Mucosa of descending colon (tissue), 3 donors: ENCODE measurements around the gene PTPRM. TPM values are rescaled to one million over a fixed set of nuclear protein-coding genes. Genes with fewer than 3 reads are reported as not detected.

Experiments used
- ATAC-seq: fragments of 200-7000 bp; cut with Tn5 transposase; one replicate; pipeline ENCODE4 v1.9.1; 2020; ENCODE audit warnings: mild to moderate bottlenecking, moderate library complexity
- DNase-seq, 3 donors: peaks; one replicate each; pipeline ENCODE4 v3.0.0-alpha.2; 2020
- H3K36me3 ChIP-seq: fragments of 200-600 bp; one replicate; pipeline ENCODE4 v1.8.0; 2021; ENCODE audit warnings: low read depth, mild to moderate bottlenecking
- H3K4me1 ChIP-seq: fragments of 200-600 bp; one replicate; pipeline ENCODE4 v1.8.0; 2021; ENCODE audit warnings: low read depth, mild to moderate bottlenecking
- H3K4me3 ChIP-seq: fragments of 200-600 bp; one replicate; pipeline ENCODE4 v1.8.0; 2021; ENCODE audit warnings: mild to moderate bottlenecking
- H3K9me3 ChIP-seq: fragments of 200-600 bp; one replicate; pipeline ENCODE4 v1.8.0; 2021; ENCODE audit warnings: mild to moderate bottlenecking
- CTCF ChIP-seq: fragments of 200-600 bp; IDR thresholded peaks from one replicate; pipeline ENCODE4 v1.8.0; 2022; ENCODE audit warnings: antibody characterized with exemption, mild to moderate bottlenecking
- intact Hi-C, 2 donors: fragments of 100-400 bp; cut with DNase I in 1 of 2; cut with micrococcal nuclease in 1 of 2; formaldehyde crosslinking; loops; one replicate each; pipeline versions ENCODE4 v1.11.0 to v1.11.1; 2022; cut with DNase I, micrococcal nuclease
- total RNA-seq, 3 donors: library from RNA; stranded (reverse); fragmentation: NEBNext Ultra II Directional in 2 of 3; extraction: Animal tissue kit (Norgen Biotek cat#: 25700) in 2 of 3; gene quantifications; one replicate each; pipeline versions ENCODE4 v1.2.1 to v1.2.4, GENCODE V29; 2021 to 2023
- donor health status: DM: no; HTN: no; CAD: no; lungs with moderate emphysema.
- donor health status: DM: no; HTN: no; CAD: no.
- donor health status: DM: no; HTN: yes; CAD: no.

Gene PTPRM
- total RNA-seq, 3 donors from 2014 or later = 15.3 to 41.1 (median 19.6) TPM

DNA sequence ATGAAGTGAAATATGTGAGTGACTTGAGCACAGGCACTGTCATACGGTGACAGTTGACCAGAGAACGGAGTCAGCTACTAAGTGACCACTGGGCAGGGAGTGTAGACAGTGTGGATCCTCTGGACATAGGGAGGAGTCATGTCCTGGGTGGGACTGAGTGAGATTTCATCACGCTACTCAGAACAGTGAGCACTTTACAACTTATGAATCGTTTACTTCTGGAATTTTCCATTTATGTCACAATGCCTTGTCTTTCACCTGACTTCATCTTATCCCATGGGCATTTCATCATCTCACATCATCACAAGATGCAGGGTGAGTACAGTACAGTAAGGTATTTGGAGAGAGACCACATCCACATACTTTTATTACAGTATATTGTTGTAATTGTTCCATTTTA, 29.0 kb downstream of the PTPRM start:
- no peaks in the 10 kb centered on the region for H3K9me3 ChIP-seq
- intact Hi-C loops = no loop called here
- no peak overlapping the region for H3K4me3 ChIP-seq
- no peaks in the 10 kb centered on the region for H3K36me3 ChIP-seq
- H3K4me1 ChIP-seq = no peaks in the 10 kb centered on the region
- no peak for ATAC-seq
- DNase-seq = no peak
- no peak for TF ChIP-seq CTCF

DNA sequence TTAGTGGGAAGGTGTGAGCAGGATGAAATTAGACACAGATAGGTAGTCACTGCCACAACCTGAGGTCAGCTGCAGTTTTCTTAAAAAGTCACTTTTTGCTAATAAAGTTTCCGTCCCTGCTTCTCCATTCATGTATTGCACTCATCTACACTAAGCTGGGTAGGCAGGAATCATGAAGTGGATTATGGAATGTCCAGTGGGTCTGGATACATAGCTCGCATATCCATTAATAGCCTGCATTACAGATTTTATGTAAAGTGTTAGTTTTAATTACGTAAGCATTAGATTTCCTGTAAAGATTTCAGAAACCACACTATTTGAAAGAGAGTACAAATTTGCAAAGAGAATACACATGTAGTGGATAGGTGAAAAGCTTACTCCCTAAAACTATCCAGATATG, 30.4 kb downstream of the PTPRM start:
- no peak for DNase-seq
- intact Hi-C loops = no loop called here
- no peak for TF ChIP-seq CTCF

GRCh38 chr18:7598167-7599047, 31.3 kb downstream of the PTPRM start:
- Histone ChIP-seq H3K9me3 (no peaks in the 10 kb centered on the region), H3K4me3 (no peak overlapping the region), H3K4me1 (no peaks in the 10 kb centered on the region), H3K36me3 (no peaks in the 10 kb centered on the region)
- TF ChIP-seq CTCF = no peak
- ATAC-seq (no peak), DNase-seq (no peak)
- intact Hi-C loops = no loop called here

More for the DNA sequence above, 30.4 kb downstream of the PTPRM start:
- no peak for ATAC-seq
- Histone ChIP-seq H3K4me1 (no peaks in the 10 kb centered on the region), H3K9me3 (no peaks in the 10 kb centered on the region), H3K4me3 (no peak overlapping the region), H3K36me3 (no peaks in the 10 kb centered on the region)

DNA sequence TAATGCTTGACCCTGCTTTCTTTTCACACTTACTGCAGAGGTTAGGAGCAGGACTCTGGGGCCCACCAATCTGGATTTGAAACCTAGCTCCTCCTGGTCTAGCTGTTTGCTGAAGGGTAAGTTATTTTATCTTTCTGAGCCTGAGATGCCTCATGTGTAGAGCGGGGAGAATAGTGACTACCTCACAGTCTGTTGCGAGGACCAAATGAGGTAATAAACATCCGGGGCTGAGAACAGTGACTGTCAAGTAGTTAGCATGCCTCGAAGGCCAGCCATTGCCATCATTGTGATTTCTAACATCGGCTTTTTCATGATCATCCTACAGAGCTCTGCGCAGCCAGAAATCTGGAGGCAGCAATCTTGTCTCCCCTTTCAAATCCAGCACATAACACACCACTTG, 32.9 kb downstream of the PTPRM start:
- Histone ChIP-seq H3K36me3 (no peaks in the 10 kb centered on the region), H3K4me3 (no peak overlapping the region), H3K9me3 (no peaks in the 10 kb centered on the region), H3K4me1 (no peaks in the 10 kb centered on the region)
- TF ChIP-seq CTCF = no peak
- ATAC-seq (no peak), DNase-seq (no peak)
- intact Hi-C loops = no loop called here

DNA sequence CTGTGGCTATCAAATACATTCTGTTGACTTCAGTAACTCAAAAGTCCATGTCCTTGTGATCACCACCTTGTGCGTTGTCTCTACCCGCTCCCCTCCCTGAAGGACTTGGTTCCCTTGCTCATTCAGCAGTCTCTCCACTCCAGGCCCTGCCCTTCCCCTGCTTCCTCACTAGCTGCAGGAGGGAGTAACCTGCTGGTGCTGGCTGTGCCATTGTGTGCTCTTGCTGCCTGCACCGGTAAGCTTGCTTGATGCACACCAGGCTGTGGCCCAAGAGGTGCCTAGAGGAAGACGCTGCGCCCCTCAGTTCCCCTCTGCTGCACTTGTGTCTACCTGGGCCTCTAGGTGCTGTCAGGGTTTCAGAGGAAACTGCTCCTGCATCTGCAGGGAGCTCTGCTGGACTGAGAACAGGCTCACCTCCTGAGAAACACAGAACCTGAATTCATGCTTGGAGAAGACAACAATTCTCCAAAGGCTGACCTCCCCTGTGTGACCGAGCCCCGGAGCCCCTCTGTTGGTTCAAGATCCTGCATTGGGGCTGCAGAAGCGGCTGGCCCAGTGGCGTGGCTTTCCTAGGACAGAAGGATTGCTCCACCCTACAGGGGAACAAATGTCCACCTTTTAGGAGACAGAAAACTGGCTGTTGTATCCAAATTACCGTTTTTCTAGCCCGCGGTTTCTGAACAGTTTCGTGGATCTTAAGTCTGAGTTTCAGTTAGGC, 33.6 kb downstream of the PTPRM start:
- Histone ChIP-seq H3K36me3 (no peaks in the 10 kb centered on the region), H3K4me3 (no peak overlapping the region), H3K4me1 (no peaks in the 10 kb centered on the region), H3K9me3 (no peaks in the 10 kb centered on the region)
- no peak for ATAC-seq
- TF ChIP-seq CTCF = no peak
- intact Hi-C loops = no loop called here
- DNase-seq = no peak
